GM19023 (cell line): Measurements from ENCODE around the gene ABLIM2.

Source experiments
- ATAC-seq: cut with Tn5 transposase; IDR thresholded peaks from one replicate; pipeline ENCODE4 v1.9.1; 2021; ENCODE audit warnings: mild to moderate bottlenecking, moderate library complexity; ENCODE audit not compliant: unreplicated experiment

The ABLIM2 gene

DNA sequence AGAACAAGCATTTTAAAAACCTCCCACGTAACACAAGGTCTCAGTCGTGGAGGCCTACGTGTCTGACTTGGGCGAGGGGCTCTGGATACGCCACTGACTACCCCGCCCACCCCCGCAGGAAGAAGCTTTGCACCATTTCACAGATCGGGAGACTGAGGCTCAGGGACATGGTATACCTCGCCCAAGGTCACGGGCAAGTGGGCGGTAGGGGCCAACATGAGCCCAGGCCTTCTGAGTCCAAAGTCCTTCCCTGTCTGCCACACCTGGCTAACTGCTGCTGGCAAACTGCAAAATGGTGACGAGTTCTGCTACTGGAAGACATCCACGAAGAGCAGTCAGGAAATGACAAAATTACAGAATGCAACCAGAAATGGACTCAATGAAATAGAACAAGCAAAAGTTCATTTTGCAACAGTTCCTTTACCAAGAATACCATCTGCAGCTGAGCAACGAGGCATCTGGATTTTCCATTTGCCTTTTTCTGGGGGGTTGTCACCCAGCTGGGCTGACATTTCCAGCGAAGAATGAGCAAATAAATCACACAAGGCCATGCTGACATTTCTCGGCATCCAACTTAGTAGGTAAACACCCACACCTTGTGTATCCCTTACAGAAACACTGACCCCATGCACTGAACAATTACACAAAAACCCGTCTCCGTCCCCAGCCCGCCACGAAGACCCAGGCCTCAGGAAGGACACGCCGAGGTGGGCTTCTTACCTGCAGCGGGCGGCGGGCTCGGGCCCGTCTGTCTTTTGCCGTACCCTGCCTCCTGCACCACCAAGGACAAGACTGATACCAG, 148.7 kb downstream of the ABLIM2 start:
- no peak for ATAC-seq

DNA sequence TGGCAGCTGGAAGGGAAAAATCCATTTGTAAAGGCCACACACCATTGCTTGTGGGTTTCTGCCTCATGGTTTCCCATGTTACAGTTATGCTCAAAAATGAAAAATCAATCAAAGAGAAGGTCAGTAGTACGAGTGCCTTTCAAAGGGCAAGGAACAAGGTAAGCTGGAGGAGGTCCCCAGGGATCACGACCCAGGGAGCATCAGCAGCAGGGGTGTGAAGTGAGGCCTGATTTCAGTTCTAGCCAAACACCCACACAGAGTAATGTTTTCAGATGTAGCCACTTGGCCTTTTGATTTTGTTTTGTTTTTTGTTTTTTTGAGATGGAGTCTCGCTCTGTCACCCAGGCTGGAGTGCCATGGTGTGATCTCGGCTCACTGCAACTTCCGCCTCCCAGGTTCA, 149.5 kb downstream of the ABLIM2 start:
- ATAC-seq: no peak

DNA sequence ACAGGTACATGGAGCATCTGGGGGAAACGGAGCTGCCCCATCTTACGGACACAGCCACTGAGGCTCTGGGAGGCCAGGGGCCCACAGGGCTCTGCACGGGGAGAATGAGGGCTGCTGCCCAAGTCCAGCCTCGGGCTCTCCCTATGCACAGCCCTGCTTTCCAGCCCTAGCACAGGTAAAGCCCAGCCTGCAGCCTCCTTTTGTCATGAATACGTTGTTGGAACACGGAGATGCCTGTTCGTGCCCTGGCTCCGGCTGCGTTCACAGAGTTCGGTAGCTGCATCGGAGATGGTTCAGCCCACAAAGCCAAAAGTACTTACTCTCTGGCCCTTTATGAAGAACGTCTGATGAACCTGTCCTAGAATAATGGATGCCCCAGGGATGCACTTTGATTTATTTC, 150.2 kb downstream of the ABLIM2 start:
- ATAC-seq: no peak

DNA sequence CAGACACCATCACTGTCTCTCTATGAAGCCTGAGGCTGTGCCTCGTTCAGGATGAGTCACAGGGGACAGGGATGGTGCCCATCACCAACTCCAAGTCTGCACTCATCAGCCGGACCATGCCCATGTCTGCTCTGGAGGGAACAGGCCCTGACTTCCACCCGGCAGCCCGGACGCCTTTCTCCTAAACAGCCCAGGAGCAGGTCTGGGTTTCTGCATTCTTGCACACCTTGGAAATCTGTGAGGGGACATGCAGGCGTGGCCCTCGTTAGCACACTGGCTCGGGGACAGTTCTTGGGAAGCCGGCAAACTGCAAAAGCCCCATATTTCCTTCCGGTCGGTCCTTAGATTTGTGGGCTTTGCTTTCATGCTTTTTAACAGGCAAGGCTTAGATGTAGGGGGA, 151.0 kb downstream of the ABLIM2 start:
- no peak for ATAC-seq

DNA sequence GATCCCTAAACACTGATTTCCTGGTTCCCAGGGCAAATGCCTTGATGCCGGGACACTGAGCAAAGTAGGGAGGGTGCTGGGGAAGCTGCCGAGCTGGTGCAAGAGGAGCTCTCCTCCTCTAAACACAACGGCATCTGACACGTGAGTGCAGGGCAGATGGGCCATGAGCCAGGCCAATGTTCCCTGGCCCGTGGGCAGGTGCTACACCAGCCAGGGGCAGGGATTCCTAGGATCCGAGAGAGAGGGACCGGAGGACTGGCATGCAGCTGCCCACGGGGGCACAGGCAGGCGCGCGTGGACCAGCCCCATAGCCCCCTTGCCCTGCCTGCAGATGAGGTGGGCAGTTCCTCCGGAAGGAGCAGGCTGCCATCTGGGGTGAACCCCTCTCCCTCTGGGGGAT, 152.1 kb downstream of the ABLIM2 start:
- ATAC-seq: no peak

DNA sequence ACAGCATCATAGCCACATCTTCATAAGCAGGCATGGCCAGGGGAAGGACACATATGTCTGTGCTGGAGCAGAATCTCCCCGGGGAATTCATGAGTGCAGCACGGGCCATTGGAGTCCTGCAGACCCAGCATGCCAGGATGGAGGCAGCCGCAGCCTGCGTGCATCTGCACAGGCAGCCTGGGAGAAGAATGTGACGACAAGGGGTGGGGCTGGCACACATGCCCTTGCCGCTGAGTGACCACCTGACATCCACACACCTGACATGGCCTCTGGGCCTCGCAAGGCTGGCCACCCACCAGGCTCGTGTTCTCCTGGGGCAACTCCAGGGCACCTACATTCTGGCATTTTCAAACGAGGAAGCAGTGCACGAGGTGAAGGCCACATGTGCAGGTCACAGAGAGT, 152.8 kb downstream of the ABLIM2 start:
- no peak for ATAC-seq

DNA sequence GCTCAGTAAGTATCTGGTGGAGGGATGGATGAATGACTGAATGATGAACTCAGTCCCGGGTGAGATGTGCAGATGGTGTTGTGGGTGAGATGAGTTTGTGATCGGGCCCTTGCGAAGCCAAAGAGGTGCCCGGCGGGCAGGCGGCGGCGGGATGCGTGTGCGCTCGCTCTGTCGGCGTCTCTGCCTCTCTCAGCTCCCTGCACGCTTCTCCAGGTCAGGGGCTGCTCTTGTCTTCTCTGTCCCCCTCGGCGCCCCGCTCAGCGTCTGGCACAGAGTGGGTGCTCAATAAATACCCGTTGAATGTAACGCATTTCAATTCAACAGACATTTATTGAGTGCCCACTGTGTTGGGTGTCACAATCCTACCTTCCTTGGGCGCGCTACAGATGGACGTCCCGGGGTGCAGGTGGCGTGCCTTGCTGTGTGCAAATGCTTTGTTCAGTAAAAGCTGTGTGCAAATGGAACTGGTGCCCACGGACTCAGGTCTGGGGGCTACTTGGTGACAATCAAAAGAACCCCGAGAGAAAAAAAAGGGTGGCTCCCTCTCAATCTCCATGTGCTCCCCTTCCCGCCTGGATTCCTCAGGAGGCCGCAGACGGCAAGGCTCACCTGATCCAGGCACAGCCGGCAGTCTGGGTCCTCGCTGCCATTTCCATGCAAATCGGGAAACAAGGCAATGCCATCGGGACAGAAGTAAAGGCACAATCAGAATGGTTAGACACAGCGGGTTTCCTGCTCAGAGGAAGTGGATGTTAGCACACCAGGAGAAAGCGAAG, 153.4 kb downstream of the ABLIM2 start:
- ATAC-seq: no peak

DNA sequence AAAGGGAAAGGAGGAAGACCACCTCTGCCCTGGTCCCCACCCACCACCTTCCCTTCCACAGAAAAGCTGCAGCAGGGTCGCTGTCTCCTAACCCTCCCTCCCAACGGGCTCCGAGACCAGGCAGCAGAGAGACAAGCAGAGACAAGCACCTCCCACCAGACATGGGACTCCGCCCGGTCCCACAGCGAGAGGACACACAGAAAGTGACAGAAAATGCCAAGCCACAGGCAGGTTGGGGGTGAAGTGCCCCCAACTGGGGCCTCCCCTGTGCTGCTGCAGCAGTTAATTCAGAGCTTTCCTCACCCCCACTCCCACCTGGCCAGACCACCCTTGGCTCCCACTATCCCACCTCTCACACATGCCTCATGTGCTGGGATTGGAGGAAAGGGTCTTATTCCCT, 154.5 kb downstream of the ABLIM2 start:
- no peak for ATAC-seq

DNA sequence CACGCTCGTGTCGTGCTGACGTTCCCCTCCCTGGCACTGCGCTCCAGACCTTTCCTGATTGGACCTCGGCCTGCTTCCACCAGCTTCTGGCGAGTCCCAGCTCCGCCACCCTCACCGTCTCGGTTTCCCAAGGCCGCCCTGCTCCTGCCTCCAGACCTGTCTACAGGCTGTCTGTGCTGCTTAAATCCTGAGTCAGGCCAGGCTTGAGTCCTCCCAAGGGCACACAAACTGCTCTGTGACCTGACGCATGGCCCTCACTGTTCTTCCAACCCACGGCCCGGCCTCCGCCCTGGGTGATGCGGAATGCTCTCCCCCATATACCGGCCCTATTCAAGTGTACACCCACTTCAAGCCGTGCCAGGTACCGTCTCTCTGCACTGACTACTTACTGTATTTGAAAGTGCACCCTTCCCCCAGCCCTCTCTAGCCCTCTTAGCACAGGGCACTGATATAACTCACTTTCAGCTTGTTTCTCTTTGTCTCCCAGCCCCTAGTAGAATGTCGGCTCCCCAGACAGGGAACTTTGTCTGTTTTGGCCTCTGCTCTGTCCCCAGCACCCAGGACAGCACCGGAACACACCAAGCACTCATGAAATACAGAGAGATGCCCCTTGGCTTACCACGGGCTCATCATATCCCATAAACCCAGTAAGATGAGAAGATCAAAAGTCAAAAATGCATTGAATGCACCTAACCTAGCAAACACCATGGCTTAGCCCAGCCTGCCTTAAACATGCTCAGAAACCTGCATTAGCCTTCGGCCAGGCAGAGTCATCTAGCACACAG, 155.9 kb downstream of the ABLIM2 start:
- no peak for ATAC-seq

DNA sequence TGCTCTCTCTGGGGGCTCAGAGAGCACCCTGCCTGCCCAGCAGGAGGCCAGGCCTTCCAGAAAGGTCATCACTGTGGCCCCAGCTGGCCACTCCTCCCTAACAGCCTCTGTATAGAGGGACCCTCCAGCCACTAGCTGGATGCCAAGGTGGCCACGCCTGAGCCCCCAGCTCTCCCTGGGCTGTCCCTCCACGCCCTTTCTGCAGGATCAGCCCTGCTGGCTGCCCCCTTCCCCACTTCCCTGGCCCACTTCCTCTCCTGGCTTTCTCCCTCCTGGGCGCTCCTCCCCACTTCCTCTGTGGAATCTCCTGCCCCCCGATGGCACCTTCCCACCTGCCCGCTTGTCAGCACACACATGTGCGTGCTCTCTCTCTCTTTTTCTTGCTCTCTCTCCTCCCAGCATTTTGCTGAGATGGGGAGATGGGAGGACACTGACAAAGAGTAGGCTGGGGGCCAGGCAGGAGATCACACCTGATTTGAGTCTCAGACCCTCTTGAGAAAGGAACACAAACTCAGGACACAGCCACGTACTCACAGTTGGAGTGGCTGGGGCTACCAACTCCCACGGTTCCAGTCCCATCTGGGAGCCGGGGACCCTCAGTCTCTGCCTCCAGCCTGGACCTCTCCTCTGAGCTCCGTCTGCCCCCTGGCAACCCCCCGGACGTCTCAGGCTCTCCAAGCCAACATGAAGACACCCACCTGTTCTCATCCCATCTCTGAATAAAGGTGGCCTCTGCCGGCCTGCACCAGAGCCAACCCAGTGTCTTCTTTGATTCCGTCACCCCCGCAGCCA, 156.9 kb downstream of the ABLIM2 start:
- ATAC-seq: no peak

DNA sequence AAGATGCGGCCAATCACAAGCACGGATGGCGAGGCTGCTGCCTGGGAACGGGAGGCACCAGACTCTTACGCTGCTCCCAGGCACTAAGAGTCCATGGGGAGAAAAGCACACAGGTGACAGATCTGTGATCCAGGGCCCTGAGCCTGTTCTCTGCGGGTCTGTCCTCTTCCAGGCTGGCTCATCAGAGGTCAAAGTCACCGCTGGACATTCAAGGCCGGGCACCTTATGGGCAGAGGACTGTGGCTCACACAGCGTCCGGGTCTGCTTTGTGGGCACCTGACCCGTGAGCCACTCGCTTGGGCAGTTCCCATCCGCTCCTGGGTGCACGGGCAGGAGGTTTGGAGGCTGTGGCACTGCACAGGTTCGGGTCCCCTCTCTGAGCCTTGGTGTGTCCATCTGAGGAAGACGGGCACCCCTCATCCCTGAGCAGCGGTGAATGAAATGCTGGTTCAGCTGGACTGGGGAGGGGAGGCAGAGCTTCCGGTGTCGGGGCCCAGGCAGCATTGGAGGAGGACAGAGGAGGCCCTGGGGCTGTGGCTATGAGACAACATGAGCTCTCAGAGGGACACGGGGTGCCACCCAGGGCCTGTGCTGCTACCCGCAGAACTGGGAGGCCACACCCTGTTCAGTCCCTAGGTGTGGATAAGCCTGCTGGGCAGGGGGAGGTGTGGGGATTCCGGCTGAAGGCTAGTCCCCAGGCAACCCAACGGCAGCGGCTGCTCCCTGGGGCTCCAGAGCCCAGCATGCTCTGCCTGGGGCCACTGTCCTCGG, 157.7 kb downstream of the ABLIM2 start:
- no peak for ATAC-seq

DNA sequence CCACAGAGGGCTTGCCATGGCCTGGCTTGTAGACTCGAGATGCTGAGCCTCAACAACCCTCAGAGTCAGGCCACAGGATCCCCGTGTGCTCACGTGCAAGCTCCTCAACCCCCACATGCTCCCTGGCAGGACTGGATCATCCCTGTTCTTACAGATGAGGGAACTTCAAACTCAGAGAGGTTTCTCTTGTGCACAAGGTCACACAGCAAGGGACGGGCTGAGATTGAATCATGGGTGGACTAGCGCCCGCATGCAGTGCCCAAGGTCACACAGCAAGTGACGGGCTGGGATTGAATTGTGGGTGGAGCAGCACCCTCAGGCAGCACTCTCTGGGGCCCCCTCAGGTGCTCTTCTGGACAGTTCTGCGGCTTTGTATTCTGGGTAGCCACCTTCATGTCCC, 158.4 kb downstream of the ABLIM2 start:
- ATAC-seq: no peak

DNA sequence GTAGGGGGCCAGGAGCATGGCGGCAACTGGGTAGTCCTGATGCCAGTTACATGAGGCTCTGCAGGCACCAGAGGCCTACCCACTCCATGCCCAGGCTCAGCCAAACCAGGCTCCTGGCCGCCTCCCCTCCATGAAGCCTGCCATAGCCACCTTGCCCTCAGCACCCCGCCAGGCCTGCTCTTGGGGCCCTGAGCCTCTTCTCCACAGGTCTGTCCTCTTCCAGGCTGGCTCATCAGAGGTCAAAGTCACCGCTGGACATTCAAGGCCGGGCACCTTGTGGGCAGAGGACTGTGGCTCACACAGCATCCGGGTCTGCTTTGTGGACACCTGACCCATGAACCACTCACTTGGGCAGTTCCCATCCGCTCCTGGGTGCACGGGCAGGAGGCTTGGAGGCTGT, 158.9 kb downstream of the ABLIM2 start:
- ATAC-seq: no peak

DNA sequence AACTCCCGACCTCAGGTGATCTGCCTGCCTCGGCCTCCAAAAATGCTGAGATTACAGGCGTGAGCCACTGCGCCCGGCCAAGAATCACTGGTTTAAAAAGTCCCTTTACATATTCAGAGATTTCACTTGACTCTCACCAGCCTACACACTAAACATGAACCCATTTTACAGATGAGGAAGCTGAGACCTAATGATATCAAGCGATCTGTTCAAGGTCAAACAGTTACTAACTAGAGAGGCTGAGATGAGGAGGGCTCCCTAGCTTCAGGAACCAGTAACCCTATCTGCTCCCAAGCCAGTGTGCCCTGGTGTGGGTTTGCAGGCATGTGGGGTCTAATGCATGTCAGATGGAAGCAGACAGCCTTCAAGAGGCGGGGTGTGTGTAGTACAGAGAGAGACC, 159.3 kb downstream of the ABLIM2 start:
- ATAC-seq: no peak

DNA sequence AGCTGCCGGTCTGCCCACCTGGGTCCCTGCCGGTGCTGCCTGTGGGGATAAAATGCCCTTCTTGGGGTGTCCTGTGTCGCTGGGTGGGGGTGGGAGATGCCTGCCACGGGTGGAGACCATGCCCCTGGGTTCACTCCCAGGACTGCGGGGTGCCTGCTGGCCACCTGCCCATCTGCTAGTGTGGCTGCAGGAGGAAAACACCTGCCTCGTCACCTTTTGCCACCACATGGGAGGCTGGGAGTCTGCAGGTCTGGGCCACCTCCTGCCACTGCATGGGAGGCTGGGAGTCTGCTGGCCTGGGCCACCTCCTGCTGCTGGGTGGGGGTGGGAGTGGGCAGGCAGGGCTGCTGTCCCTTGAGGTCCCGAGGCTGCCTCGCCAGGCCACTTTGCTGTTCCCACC, 160.2 kb downstream of the ABLIM2 start:
- no peak for ATAC-seq

DNA sequence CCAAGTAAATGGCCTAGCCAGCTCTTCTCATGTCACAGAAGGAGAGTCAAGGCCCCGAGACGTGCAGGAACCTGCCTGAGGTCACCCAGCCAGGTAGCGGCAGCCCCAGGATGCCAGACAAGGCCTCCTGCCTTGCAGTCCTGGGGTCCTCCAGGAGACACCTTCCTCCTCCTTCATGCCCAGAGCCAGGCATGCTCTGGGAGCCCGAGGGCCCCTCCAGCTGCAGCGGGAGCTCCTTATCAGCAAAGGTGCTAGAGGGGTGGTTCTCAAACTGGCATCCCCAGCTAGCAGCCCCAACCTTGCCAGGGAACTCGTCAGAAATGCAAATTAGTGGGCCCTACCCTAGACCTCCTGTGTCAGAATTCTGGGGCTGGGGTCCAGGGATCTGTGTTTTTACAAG, 162.7 kb downstream of the ABLIM2 start:
- ATAC-seq: no peak

DNA sequence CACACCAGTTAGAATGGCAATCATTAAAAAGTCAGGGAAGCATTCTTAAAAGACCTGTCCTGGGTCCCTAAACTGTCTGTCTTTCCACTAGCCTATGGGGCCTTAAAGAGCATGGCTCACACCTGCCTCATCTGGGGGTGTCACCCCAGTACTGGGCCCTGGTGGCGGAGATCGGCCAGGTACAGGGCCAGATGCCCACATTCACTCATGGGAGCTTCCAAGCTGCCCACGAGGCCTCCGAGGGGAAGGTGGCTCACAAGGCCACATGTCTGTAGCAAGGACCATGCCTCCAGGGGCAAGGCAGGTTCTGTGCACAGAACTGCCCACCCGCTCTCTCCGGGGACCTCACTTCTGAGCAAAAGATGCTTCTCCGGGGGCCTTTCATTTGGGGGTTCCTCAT, 163.5 kb downstream of the ABLIM2 start:
- ATAC-seq: no peak

DNA sequence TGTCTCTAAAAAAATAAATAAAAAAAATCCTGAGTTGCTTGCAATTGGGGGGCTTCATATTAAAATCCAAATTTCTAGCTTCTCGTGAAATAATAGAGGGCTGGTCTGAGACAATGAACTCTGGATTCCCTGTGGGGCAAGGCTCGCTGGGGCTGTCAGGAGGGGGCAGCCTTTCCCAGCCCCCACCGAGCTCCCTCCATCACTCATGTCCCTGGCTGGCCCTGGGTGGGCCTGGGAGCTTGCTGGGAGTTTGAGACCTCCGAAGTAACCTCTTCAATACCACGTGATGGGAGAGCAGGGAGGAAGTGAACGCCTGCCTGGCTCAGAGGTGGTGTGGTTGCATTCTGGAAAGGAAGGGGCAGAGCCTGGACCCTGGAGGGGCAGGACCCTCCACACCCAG, 164.9 kb downstream of the ABLIM2 start:
- ATAC-seq: no peak

DNA sequence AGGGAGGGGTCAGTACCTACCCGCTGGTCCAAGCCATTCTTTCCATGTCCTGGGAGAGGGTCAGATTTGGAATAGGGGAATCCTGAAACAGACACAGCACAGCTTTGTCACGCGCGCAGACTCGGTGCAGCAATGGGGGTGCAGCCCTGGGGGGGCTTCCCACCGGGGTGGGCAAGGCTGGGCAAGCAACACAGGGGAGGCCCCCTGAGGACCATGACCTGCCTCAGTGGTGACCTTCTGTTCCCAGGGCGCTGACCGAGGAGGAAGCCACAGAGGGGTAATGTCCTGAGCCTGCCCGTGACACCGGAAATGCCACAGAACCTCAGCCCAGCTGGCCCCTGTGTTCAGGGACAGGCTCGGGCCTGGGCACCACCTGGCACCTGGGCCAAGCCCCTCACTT, 165.8 kb downstream of the ABLIM2 start:
- ATAC-seq: no peak

DNA sequence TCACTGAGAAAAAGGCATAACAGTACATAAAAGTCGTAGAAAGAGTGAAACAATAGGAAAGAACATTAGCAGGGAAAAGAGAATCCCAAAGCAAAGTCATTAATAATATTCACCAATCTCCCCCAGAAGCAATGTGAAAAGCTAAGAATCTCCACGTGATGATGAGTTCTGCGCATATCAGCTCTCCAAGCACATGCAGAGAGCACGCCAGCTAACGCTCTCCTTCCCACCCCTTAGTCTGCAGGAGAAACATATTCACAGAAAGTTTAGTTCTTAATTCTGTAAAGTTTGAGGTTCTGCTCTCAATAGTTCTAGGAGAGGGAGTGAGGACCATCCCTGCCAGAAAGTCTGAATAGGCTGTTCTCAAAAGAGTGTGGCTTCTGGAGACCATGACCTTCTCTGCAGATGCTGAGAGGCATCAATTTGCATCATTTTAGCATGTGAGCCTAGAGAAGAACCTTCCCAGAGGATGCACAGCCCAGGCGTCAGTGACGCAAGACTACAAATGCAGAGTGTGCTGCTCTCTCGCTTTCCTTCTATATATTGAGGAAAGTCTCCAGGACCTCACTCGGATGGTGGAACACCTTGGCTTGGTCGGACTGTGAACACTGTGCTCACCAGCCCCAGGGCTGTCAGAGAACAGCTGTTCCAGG, 167.7 kb downstream of the ABLIM2 start:
- no peak for ATAC-seq
